HG02623 (cell line): ENCODE measurements around the gene CHMP2A.
"Not testable (repeated sequence)": the region's sequence is repeated elsewhere in the genome, so short reads cannot be mapped to it uniquely, and the experiment has no call there.

Source experiments
- ATAC-seq: cut with Tn5 transposase; IDR thresholded peaks from one replicate; pipeline ENCODE4 v1.9.1; 2021; ENCODE audit warnings: moderate library complexity; ENCODE audit not compliant: unreplicated experiment

CHMP2A gene

GRCh38 chr19:58554494-58555368 lies at the start of gene CHMP2A:
Gene CHMP2A, minus strand, starts transcription at chr19:58555105. Its CDS starts 893 bp downstream, at chr19:58554212.
- ATAC-seq, result no peak

GRCh38 chr19:58586133-58586765 lies 31.3 kb upstream of the CHMP2A start:
- ATAC-seq, result no peak

GRCh38 chr19:58585442-58586132 lies 30.7 kb upstream of the CHMP2A start:
- ATAC-seq, result no peak

GRCh38 chr19:58584498-58585441 lies 29.9 kb upstream of the CHMP2A start:
- no peak for ATAC-seq

DNA sequence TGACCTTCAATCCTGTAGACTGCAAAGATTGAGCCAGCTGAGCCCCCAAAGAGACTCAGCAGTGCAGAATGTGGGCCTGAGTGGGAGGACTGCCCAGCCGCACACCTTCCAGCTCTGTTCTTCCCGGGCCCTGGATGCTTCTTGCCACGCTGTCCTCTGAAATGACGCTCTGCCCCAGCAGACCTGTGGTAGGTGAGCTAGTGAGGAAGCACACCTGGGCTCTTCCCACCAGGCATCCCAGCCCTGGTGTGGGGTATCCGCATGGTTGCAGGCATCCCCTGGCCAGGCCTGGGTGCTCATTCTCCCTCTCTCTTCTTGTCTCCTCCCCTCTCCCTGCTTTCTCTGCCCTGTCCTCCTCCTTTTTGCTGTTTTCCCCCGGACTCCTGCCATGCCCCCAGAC lies 28.1 kb upstream of the CHMP2A start:
- no peak for ATAC-seq

DNA sequence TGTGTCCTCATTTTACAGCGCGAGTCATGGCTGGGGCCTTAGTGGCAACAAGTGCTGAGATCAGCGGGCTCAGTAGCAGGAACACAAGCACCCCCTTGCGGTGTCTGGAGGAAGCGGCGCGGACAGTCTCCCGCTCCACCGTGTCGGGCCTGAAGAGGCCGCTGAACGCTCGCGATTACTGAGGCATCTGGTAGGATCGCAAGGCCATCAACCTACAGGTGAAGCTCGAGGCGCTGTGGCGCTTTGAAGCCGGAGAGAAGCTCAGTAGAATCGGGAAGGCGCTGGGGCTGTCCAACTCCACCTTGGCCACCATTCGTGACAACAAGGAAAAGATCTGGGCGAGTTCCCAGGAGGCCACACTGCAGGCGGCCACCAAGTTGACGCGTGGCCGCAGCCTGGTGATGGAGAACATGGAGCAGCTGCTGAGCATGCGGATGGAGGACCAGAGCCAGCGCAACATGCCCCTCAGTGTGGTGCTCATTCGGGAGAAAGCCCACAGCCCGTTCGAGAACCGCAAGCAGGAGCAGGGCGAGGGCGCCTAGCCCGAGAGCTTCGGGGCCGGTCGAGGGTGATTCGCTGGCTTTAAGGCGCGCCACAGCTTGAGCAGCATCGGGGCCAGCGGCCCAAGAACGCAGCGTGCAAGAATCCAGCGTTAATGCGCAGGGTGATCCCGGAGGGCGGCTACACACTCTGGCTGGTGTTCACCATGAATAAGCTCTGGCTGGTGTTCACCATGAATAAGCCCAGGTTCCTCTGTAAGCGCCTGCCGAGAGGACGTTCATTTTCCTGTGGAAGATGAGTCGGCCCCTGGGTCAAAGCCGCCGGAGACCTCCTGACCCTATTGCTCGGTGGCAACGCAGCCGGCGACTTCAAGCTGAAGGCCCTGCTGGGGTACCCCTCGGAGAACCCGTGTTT lies 26.6 kb upstream of the CHMP2A start:
- peak; percentile 47 for ATAC-seq

- no peak for ATAC-seq
Observed at GRCh38 chr19:58579473-58580142, 24.7 kb upstream of the CHMP2A start.

DNA sequence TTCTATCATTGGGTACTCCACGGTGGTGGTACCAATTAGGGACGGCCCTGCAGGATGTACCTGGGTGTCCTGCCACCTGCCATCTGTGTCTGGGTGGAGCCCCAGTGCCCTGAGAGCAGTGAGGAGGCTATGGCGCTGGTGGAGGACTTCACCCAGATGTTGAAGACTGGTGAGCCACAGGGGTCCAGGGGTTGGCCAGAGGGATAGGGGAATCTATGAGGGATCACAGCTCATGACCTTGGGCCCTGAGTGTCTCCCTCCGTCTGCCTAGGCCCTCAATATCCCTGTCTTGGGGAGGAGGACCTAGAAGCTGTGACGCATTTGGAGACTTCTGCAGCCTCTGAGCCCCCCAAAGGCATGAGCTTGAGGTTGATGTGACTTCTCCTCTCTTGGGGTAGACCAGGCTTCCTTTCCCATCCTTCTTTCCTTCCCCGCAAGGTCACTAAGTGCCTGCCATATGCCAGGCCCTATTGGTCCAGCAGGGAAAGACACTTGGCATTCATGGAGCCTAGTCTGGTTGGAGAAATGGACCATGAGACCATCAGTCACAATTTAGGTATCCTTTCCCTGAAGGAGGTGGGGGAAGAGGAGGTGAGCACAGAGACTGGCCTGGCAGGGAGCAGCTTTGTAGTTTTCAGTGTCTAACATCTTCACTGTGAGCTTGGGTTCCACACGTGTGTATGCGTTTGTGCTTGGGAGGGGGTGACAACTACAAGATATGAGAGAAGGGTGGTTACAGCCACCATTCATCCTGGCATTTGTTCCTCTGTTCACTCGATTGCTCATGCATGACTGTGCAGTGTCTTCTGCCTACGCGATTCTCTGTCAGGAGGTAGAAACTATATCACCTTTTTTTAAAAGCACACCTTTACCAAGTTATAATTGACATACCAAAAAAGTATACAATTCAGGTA lies 23.4 kb upstream of the CHMP2A start:
- ATAC-seq, result no peak

DNA sequence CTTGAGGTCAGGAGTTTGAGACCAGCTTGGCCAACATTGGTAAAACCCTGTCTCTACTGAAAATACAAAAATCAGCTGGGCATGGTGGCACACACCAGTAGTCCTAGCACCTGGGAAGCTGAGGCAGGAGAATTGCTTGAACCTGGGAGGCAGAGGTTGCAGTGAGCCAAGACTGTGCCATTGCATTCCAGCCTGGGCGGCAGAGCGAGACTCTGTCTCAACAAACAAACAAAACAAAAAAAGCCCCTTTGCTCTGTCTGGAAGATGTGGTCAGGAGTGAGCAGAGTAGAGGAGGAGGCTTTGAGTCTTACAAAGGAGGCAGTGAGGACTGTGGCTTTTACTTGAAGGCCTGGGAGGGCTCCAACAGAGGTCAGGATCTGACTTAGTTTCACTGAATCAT lies 22.7 kb upstream of the CHMP2A start:
- ATAC-seq, result not testable (repeated sequence)

- peak; percentile 36 for ATAC-seq
Observed at GRCh38 chr19:58575183-58576041, 20.5 kb upstream of the CHMP2A start.

DNA sequence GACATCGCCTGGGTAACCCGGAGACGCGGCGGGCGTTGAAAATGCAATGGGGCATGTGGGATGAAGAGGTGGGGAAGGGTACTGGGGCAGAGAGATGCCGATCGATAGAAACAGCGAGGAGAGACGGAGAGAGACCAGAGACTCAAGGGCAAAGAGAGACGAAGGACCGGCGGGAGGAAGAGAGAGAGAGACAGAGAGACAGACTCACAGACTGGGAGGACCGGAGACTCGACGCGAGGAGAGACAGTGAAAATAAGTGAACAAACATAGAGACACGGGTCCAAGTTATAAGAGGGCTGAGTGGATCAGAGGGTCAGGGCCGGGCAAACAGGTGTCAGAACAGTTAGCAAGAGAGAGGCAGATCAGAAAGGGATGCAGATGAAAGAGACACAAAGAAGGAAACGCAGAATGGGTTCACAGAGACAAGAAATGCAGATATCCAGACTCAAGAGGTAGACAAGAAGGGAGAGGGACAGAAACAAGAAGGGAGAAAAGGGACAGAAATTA lies 18.8 kb upstream of the CHMP2A start:
- no peak for ATAC-seq

DNA sequence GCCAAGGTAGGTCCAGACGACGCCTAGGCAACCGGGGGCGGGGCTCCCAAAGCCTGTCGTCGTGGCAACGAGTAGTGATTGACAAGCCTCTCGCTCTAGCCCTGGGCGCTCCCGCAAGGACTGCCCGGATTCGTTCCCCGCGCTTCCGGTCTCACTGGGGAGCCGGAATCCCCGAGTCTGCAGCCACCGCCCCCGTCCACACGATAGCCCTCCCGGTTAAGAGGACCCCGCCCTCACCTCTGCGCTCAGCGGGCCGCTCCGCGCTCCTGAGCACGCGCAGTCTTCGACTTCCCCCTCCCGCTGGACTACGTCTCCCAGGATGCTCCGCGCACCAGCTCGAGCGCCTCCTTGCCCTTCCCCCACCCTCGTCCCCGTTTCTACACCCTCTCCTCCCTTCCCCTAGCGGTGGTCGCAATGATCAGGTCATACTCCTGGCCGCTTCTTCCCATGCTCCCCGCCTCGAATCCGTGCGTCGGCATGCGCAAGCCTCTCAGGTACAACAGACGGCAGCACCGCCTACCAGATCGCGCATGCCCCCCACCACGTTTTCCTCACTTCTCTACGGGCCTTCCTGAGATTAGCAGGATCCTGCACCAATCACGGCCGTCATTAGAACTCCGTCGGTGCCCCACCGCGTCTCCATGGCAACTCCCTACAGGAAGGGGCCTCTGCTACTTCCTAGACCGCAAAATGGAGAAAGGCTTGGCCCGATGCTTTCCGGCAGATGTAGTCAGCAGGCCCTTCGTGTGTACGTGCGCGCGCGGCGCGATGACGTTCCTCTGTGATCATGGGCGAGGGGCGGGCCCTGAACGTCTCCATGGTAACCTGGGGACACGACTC lies 18.1 kb upstream of the CHMP2A start, which contains the start of gene MZF1:
Gene MZF1 (minus strand): TSS at position 518 of the 840 bp plus-strand sequence. CDS start 1,946 bp downstream, outside the sequence.
- peak; percentile 51 for ATAC-seq

GRCh38 chr19:58572026-58572817 lies 17.3 kb upstream of the CHMP2A start:
- ATAC-seq, result no peak

GRCh38 chr19:58571575-58571947 lies 16.7 kb upstream of the CHMP2A start:
- no peak for ATAC-seq
